Lung (tissue), 12 donors: ENCODE measurements around the gene MSX1. TPM values are rescaled to one million over a fixed set of nuclear protein-coding genes. Genes with fewer than 3 reads are reported as not detected.
A peak's percentile ranks its signal among the peaks of the same experiment; 100 is the strongest.

Experiments
- ATAC-seq: fragments of 200-7000 bp; cut with Tn5 transposase; one replicate; pipeline ENCODE4 v1.9.1; 2020; ENCODE audit warnings: moderate number of reproducible peaks; ENCODE audit not compliant: insufficient read depth, low FRiP score
- DNase-seq, 3 donors: peaks; one replicate each; pipeline ENCODE4 v3.0.0-alpha.2; 2013 to 2017
- H3K27ac ChIP-seq, 2 donors: one replicate each; pipeline ENCODE4 v1.5.1; 2013; ENCODE audit warnings: mild to moderate bottlenecking in 2 of 2, moderate library complexity in 2 of 2, control low read depth in 1 of 2, inconsistent platforms in 1 of 2, low read depth in 1 of 2, low read length in 1 of 2
- H3K27me3 ChIP-seq, 3 donors: one replicate each; pipeline ENCODE4 v1.5.1; 2013; ENCODE audit warnings: low read length in 2 of 3; ENCODE audit not compliant: control insufficient read depth in 3 of 3, insufficient read depth in 3 of 3
- H3K36me3 ChIP-seq, 4 donors: one replicate each; pipeline ENCODE4 v1.5.1; 2013; ENCODE audit warnings: low read length in 4 of 4, mild to moderate bottlenecking in 1 of 4, moderate library complexity in 1 of 4; ENCODE audit not compliant: control insufficient read depth in 4 of 4, insufficient read depth in 4 of 4
- H3K4me1 ChIP-seq, 5 donors: one replicate each; pipeline ENCODE4 v1.5.1; 2013; ENCODE audit warnings: low read length in 5 of 5, mild to moderate bottlenecking in 2 of 5, moderate library complexity in 1 of 5; ENCODE audit not compliant: control insufficient read depth in 5 of 5, insufficient read depth in 5 of 5
- H3K4me3 ChIP-seq: one replicate; pipeline ENCODE4 v1.5.1; 2013; ENCODE audit warnings: mild to moderate bottlenecking, control low read depth, moderate library complexity
- H3K9ac ChIP-seq, 2 donors: one replicate each; pipeline ENCODE4 v1.5.1; 2013; ENCODE audit warnings: low read length in 2 of 2, control low read depth in 1 of 2; ENCODE audit not compliant: insufficient read depth in 1 of 2
- H3K9me3 ChIP-seq, 4 donors: one replicate each; pipeline ENCODE4 v1.5.1; 2013; ENCODE audit warnings: low read length in 3 of 4, mild to moderate bottlenecking in 1 of 4, moderate library complexity in 1 of 4; ENCODE audit not compliant: control insufficient read depth in 4 of 4, insufficient read depth in 3 of 4
- CTCF ChIP-seq: IDR thresholded peaks from 2 replicates; pipeline ENCODE4 v1.5.1; 2012; ENCODE audit warnings: mild to moderate bottlenecking; ENCODE audit errors: control extremely low read depth, extremely low read depth
- WGBS, 2 donors: extraction: QIAGEN DNeasy Blood & Tissue Kit; methylation state at CpG; one replicate each; pipeline ENCODE4 v1.1.7; 2013; 5-methylcytosine and 5-hydroxymethylcytosine counted together
- polyA plus RNA-seq, 2 donors: library from polyadenylated mRNA; stranded (reverse); fragments of 200-250 nt; gene quantifications; one replicate each; pipeline ENCODE4 v1.2.1, GENCODE V29; 2013
- total RNA-seq, 2 donors: library from RNA; depleted of rRNA in 1 of 2; stranded (reverse); fragments of >200 nt in 1 of 2; gene quantifications; one replicate each; pipeline ENCODE4 v1.2.1, GENCODE V29; 2014 to 2021
- donor health status: control.
- donor health status: control.
- donor health status: Bipolar disorder and iron deficiency.
- donor health status: healthy.
- donor health status: DM: yes; HTN: yes; CAD: no.

MSX1 gene
- total and polyA plus RNA-seq, 4 donors: 0.82 to 4.0 (median 2.8) TPM

DNA sequence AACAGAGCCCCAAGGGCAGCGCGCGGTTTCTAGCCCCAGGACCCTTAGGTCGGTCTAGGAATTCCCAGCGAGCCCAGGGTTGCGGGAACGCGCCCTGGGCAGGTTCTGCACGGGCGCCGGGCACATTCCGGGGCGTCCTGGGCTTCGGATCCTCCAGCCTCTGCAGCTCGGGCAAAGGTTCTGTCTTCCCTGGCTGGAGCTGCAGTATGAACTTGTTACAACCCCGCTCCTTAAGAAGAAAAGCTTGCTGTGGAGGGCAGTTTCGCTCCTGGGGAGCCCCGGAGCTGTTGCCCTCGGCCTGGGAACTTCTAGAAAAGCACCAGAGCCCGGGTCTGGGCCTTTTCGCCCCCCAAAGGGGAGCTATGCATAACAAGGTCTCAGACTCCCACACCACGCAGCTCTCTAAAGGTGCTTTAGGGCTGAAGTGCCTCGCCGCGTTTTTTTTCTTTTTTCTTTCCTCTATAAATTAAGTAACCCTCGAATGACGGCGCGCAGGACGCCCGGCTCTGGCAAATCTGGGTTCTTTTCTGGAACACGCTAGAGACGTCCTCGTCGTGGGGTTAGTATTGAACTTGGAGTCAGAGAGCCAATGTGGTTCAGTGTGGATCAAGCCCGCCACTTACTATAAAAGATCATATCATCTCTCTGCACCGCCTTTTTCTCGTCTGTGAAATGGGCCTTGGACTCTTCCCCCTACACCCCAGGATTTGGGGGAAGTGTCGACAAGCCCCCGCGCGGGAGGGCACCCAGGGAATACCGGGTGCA, 5.7 kb downstream of the MSX1 start:
- 4 to 19% methylated on average over 43 of the region's 43 CpGs for WGBS, 2 donors
- no peak overlapping the region for H3K4me3 ChIP-seq
- no peak for TF ChIP-seq CTCF
- H3K9ac ChIP-seq: no peak overlapping the region
- DNase-seq (no peak), ATAC-seq (no peak)
- peaks cover 0 to 4% (median 0%) of the 10 kb centered on the region in 4 donors for H3K36me3 ChIP-seq
- no peak overlapping the region for H3K27ac ChIP-seq
- peaks cover 0 to 25% (median 20%) of the 10 kb centered on the region in 5 donors for H3K4me1 ChIP-seq
- peaks cover 17 to 97% (median 88%) of the 10 kb centered on the region in 3 donors for H3K27me3 ChIP-seq
- peaks cover 0 to 12% (median 0%) of the 10 kb centered on the region in 4 donors for H3K9me3 ChIP-seq

GRCh38 chr4:4865705-4866123, 6.2 kb downstream of the MSX1 start:
- ATAC-seq (no peak), DNase-seq (no peak)
- H3K27ac ChIP-seq: no peak overlapping the region
- H3K4me1 ChIP-seq: peaks cover 0 to 21% (median 19%) of the 10 kb centered on the region in 5 donors
- TF ChIP-seq CTCF: no peak
- H3K4me3 ChIP-seq: no peak overlapping the region
- no peak overlapping the region for H3K9ac ChIP-seq
- peaks cover 0 to 4% (median 0%) of the 10 kb centered on the region in 4 donors for H3K36me3 ChIP-seq
- peaks cover 0 to 12% (median 0%) of the 10 kb centered on the region in 4 donors for H3K9me3 ChIP-seq
- H3K27me3 ChIP-seq: peaks cover 17 to 98% (median 90%) of the 10 kb centered on the region in 3 donors
- WGBS, 2 donors: 5 to 6% methylated on average over 36 of the region's 36 CpGs

DNA sequence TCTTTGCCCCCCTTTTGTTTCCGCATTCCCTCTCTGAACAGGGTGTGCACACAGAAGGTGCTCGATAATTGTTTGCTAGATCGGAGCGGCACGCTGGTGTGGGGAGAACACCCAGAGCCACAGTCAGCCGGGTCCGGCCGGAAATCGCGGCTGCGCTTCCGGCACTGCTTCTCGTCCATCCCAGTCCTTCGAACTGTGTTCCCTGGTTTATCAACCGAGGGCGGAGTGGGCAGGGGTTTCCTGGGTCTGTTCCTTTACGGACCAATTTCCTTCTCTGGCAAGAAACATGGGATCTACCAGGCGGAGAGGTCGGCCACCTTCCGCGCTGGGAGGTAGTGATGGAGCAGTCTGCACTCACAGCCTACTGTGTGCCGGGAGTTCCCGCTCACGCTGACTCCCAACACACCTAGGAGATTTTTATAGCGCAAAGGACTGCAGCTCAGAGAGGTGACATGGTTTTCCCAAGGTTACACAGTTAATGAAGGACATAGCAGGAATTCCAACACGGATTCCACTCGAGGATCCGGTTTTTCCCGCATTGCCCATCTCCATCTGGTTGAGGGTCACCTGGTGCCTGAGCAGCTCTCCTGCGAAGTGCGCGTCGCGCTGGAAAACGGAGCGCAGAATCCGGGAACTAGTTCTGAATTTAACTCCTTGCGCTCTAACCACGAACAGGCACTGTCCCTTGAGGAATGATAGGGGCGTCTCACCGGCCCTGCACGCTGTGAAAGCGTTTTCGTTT, 6.8 kb downstream of the MSX1 start:
- TF ChIP-seq CTCF: no peak
- ATAC-seq (no peak), DNase-seq (peak in 2 of 3 donors; percentile 45 to 47)
- Histone ChIP-seq H3K27me3 (peaks cover 19 to 98% (median 90%) of the 10 kb centered on the region in 3 donors), H3K4me1 (peaks cover 0 to 21% (median 15%) of the 10 kb centered on the region in 5 donors), H3K4me3 (no peak overlapping the region), H3K9me3 (peaks cover 0 to 12% (median 0%) of the 10 kb centered on the region in 4 donors), H3K9ac (no peak overlapping the region), H3K27ac (no peak overlapping the region), H3K36me3 (peaks cover 0 to 4% (median 0%) of the 10 kb centered on the region in 4 donors)
- WGBS, 2 donors: 3% methylated on average over 44 of the region's 44 CpGs
